Amniotic epithelial cell (primary cell): ENCODE measurements around the gene PIP4K2B.
"Not testable (repeated sequence)": the region's sequence is repeated elsewhere in the genome, so short reads cannot be mapped to it uniquely, and the experiment has no call there.

Source experiments
- DNase-seq: peaks from one replicate; pipeline ENCODE4 v3.0.0-alpha.2; 2010; ENCODE audit warnings: low read depth

The PIP4K2B gene

GRCh38 chr17:38730526-38731379 is 68.6 kb downstream of the PIP4K2B start:
- DNase-seq, result peak; percentile 58

- peak; percentile 68 for DNase-seq
These were observed 69.3 kb downstream of the PIP4K2B start, which contains the start of gene CISD3 for GRCh38 chr17:38729886-38730525. CISD3 (plus strand) TSS chr17:38730341; CDS start chr17:38730359, 18 bp downstream.

GRCh38 chr17:38729368-38729885 is 69.9 kb downstream of the PIP4K2B start:
- DNase-seq, result no peak

GRCh38 chr17:38728290-38728831 is 71.0 kb downstream of the PIP4K2B start:
- no peak for DNase-seq

GRCh38 chr17:38727736-38728135 is 71.6 kb downstream of the PIP4K2B start:
- DNase-seq, result no peak

- DNase-seq, result not testable (repeated sequence)
These were observed 73.2 kb downstream of the PIP4K2B start for GRCh38 chr17:38726145-38726544.

- DNase-seq, result no peak
These were observed 74.3 kb downstream of the PIP4K2B start for GRCh38 chr17:38725066-38725465.

- DNase-seq, result no peak
These were observed 74.9 kb downstream of the PIP4K2B start for GRCh38 chr17:38724337-38724988.

- no peak for DNase-seq
These were observed 77.6 kb downstream of the PIP4K2B start for GRCh38 chr17:38721802-38722201.

- DNase-seq, result no peak
These were observed 78.4 kb downstream of the PIP4K2B start for GRCh38 chr17:38720941-38721340.

GRCh38 chr17:38719943-38720641 is 79.3 kb downstream of the PIP4K2B start:
- no peak for DNase-seq

- no peak for DNase-seq
These were observed 79.9 kb downstream of the PIP4K2B start for GRCh38 chr17:38719289-38719942.

GRCh38 chr17:38717139-38717745 is 82.1 kb downstream of the PIP4K2B start:
- no peak for DNase-seq

GRCh38 chr17:38716368-38717005 is 82.9 kb downstream of the PIP4K2B start:
- no peak for DNase-seq
